Hypothalamus (tissue), 51 donors: Measurements from ENCODE around the gene SLC18B1.

Experiments used
- DNase-seq, 51 donors: peaks; one replicate each; lab custom pipeline; 2025; lab: John Stamatoyannopoulos, UW

SLC18B1 gene

DNA sequence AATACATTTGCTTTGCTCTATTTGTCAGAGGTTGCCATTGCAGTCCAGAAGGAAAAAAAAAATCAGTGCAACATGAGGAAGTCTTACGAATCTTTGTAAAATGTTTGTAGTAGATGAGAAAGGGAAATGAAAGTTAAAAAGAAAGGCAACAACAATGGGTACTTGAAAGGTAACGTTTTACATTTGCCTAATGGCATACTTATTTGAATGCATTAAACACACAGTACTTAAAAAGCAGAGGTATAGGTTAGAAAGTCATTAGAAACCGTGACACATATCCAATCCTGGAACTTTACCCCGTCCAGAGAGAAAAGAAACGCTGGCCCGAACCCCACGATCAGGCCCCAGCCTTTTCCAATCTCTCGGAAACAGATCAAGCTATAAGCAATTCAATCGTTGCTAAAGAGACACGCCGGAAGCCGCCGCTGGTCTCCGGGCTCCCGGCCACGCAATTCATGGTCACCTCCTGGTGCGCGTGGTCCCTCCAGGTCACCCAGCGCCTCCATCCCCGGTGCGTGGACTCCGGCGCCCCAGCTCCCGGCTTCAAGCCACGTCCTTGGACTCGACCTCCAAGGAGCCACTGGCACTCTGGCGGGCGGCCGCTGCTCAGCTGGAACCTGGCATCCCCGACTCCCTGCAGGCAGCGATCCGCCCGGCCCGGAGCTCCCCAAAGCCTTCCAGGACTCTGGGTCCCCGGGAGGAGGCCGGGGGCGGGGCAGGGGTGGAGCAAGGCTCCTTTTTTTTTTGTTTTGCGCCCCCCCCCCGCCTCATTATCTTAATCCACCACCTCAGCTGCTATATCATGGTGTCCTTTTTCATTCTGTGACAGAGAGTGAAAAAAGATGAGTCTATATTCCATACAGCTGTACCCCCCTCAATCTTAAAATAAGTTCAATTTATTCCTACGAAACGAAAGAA is at the start of gene SLC18B1:
SLC18B1 (minus strand) TSS at position 687 of the 918 bp plus-strand sequence; CDS start at position 506, 181 bp downstream.
- DNase-seq = peak in 50 of 51 donors; percentile 6 to 87 (median 52)

- no peak for DNase-seq
These were observed 45.0 kb upstream of the SLC18B1 start for GRCh38 chr6:132843316-132844035.

- DNase-seq = no peak
These were observed 43.5 kb upstream of the SLC18B1 start for GRCh38 chr6:132841966-132842365.

GRCh38 chr6:132832891-132833290 is 34.5 kb upstream of the SLC18B1 start:
- DNase-seq = no peak

- peak in 6 of 51 donors; percentile 0 to 35 (median 2) for DNase-seq
These were observed 31.9 kb upstream of the SLC18B1 start for GRCh38 chr6:132830334-132830751.

GRCh38 chr6:132820629-132821381 is 22.4 kb upstream of the SLC18B1 start:
- no peak for DNase-seq

GRCh38 chr6:132819405-132820161 is 21.1 kb upstream of the SLC18B1 start:
- DNase-seq = no peak

DNA sequence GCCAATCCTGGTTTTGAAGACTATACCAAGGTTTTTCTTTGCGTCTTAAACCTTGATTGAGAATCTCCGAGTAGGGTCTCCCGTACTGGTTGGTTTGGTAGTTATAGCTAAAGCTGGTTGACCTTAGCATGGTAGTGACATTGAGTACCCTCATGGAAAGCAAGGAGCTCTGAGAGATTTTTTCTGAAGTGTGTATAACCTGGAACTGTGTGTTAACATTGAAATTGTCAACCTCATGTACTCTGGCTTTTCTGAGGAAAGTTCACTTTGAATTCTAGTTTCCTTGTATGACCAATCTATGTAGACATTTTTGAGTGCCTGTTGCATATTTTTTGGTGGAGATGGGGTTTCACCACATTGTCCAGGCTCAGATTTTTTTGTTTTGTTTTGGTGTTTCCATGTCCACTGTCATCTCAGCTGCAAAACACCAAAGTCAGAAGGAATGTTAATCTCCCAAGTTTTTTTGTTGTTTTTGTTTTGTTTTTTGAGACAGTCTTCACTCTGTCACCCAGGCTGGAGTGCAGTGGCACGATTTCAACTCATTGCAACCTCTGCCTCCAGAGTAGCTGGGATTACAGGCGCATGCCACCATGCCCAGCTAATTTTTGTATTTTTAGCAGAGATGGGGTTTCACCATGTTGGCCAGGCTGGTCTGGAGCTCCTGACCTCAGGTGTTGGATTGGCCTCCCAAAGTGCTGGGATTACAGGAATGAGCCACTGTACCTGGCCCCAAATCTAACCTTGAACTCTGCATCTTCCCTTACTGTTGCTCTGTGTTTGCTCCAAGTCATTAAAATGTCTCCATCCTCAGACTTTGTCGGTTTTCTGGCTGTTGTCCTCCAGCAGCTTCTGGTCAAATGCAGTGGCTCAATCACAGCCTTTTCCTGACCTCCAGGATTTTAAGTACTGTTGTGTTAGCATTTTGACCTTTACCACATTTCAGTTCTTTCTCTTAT is 20.2 kb upstream of the SLC18B1 start:
- DNase-seq = no peak

GRCh38 chr6:132817554-132818403 is 19.3 kb upstream of the SLC18B1 start:
- no peak for DNase-seq

DNA sequence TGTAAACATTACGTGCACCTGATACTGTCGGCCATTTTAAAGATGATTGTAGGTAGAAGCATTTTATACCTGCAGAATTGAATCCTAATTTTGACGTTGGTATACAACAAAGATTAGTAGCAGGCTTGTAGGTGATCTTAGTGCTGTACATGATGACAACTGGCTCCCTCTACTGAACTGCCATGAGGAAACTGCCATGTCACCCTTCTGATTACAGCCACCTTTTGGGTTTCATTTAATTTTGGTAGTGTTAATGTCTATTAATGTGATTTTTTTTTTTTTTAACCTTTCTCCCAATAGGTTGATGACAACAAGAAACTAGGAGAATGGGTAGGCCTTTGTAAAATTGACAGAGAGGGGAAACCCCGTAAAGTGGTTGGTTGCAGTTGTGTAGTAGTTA is 18.2 kb upstream of the SLC18B1 start:
- DNase-seq = no peak

DNA sequence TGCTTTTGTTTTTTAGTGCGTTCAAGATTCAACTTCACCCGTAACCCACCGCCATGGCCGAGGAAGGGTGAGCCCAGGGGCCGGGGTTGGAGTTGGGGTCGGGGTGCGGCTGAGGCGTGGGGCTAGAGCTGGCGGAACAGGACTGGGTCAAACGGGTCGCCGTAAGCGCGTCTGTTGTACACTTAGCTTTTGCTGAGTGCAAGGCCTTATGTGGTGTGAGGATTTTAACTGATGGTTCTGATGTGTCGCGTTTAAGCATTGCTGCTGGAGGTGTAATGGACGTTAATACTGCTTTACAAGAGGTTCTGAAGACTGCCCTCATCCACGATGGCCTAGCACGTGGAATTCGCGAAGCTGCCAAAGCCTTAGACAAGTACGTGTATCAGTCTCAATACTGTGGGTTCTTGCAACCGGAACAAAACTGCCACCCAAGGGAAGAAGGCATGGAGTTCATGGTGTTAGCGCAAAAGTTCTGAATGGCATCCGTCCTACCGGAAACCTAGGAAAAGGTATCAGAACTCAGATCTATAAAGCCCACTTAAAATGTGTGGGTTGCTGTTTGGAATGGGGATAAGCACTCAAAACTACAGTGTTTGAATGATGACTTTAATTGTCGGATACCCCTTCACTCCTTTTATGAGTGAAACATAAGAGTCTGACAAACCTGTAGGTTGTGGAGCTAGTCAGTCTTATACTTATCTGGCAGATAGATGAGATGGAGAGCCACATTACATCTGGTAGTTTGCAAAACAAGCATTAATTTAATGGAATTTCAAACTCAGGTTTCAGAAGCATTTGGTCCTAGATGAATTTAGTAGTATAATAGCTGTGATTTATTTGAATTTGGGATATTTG is 16.5 kb upstream of the SLC18B1 start:
- DNase-seq = peak in 1 of 51 donors; percentile 51

GRCh38 chr6:132813173-132813856 is 14.9 kb upstream of the SLC18B1 start:
- DNase-seq = peak in 34 of 51 donors; percentile 4 to 78 (median 31)

- DNase-seq = peak in 3 of 51 donors; percentile 4 to 67 (median 41)
These were observed 14.3 kb upstream of the SLC18B1 start for GRCh38 chr6:132812756-132813172.

GRCh38 chr6:132812255-132812732 is 13.9 kb upstream of the SLC18B1 start:
- peak in 2 of 51 donors; percentile 14 to 62 for DNase-seq

DNA sequence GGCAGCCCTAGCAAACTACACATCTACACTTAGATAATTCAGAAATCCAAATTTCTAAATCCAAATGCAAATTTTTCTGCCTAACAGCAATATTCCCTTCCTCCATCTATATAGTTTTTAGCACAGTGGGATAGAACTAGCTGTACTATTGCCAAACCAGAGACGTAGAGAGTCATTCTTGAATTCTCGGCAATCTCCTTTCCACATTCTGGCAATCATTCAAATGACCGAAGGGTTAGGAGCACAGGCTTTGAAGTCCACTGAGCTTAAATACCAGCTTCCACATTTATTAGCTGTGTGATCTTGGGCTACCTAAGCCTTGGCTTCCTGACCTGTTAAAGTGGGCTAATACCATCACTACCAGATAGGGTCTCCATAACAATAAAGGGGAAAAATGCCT is 12.8 kb upstream of the SLC18B1 start:
- no peak for DNase-seq

DNA sequence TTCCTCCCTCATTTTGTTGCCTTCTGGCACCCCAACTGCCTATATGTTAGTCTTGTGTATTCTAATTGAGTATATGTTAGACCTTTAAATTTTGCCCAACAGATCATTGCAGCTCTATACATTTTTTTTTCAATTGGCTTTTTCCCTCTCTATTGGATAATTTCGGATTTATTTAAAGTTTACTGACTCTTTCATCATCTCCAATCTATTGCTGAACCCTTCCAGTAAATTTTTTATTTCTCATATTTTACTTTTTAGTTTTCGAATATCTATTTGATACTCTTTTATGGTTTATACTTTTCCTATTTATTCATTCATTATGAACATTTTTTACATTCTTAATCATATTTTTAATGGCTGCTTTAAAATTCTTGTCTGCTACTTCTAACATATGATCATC is 7.1 kb upstream of the SLC18B1 start:
- DNase-seq = no peak
